HEK293 (cell line): ENCODE results near the gene ANO8.

ENCODE experiments used
- CTCF ChIA-PET: fragments of 350-600 bp; formaldehyde crosslinking; extraction: SDS; loops from one replicate; lab custom pipeline; 2021; ENCODE audit warnings: antibody characterized with exemption; lab: Yijun Ruan, JAX
- POLR2A ChIA-PET: fragments of 300-600 bp; formaldehyde crosslinking; extraction: SDS; loops from one replicate; lab custom pipeline; 2020; ENCODE audit warnings: antibody characterized with exemption, inconsistent platforms; lab: Yijun Ruan, JAX
- H3K27ac ChIP-seq: fragments of 200-500 bp; sonication (Bioruptor generic); 2 replicates; pipeline ENCODE4 v1.5.1; 2014; ENCODE audit warnings: low read depth, low read length, control low read depth, inconsistent platforms; ENCODE audit errors: extremely low read depth
- H3K36me3 ChIP-seq, 2 experiments: fragments of 200-500 bp in 1 of 2; sonication (Bioruptor generic) in 1 of 2; 1 replicate in 1 of 2; 2 replicates in 1 of 2; pipeline ENCODE4 v1.5.1; 2014 to 2017; ENCODE audit warnings: inconsistent platforms in 2 of 2, low read length in 2 of 2; ENCODE audit not compliant: control insufficient read depth in 2 of 2, insufficient read depth in 1 of 2
- H3K4me1 ChIP-seq: fragments of 200-500 bp; sonication (Bioruptor generic); 2 replicates; pipeline ENCODE4 v1.5.1; 2014; ENCODE audit warnings: mild to moderate bottlenecking, low read length, inconsistent platforms; ENCODE audit not compliant: control insufficient read depth, insufficient read depth
- H3K4me3 ChIP-seq: 2 replicates; pipeline ENCODE4 v1.5.1; 2011; ENCODE audit warnings: low read depth, mild to moderate bottlenecking, control low read depth, low read length, moderate library complexity
- H3K9me3 ChIP-seq: fragments of 200-500 bp; sonication (Bioruptor generic); 2 replicates; pipeline ENCODE4 v1.5.1; 2014; ENCODE audit warnings: low read depth, low read length, inconsistent platforms; ENCODE audit not compliant: control insufficient read depth, insufficient read depth
- BCL11B ChIP-seq: fragments of 450-650 bp; formaldehyde crosslinking; IDR thresholded peaks from 2 replicates; pipeline ENCODE4 v1.5.1; 2016; ENCODE audit warnings: low read depth, missing biosample characterization, missing genetic modification characterization
- GLIS1 ChIP-seq: fragments of 450-650 bp; formaldehyde crosslinking; IDR thresholded peaks from 2 replicates; pipeline ENCODE4 v1.5.1; 2016; ENCODE audit warnings: missing biosample characterization, missing genetic modification characterization
- HIC1 ChIP-seq: fragments of 450-650 bp; formaldehyde crosslinking; IDR thresholded peaks from 2 replicates; pipeline ENCODE4 v1.5.1; 2016; ENCODE audit warnings: missing biosample characterization, missing genetic modification characterization
- HOXA7 ChIP-seq: sonication (generic); formaldehyde crosslinking; IDR thresholded peaks from 2 replicates; pipeline ENCODE4 v1.8.1; 2022; ENCODE audit warnings: missing genetic modification reagents, borderline replicate concordance
- INSM2 ChIP-seq: fragments of 450-650 bp; formaldehyde crosslinking; IDR thresholded peaks from 2 replicates; pipeline ENCODE4 v1.5.1; 2016; ENCODE audit warnings: missing biosample characterization, missing genetic modification characterization
- KLF1 ChIP-seq: fragments of 450-650 bp; formaldehyde crosslinking; IDR thresholded peaks from 2 replicates; pipeline ENCODE4 v1.5.1; 2016; ENCODE audit warnings: missing biosample characterization, missing genetic modification characterization
- KLF9 ChIP-seq: fragments of 450-650 bp; formaldehyde crosslinking; IDR thresholded peaks from 2 replicates; pipeline ENCODE4 v1.5.1; 2016; ENCODE audit warnings: missing biosample characterization, missing genetic modification characterization, low read depth
- PATZ1 ChIP-seq: fragments of 450-650 bp; formaldehyde crosslinking; IDR thresholded peaks from 2 replicates; pipeline ENCODE4 v1.5.1; 2016; ENCODE audit warnings: missing biosample characterization, missing genetic modification characterization
- YY1 ChIP-seq: fragments of 450-650 bp; formaldehyde crosslinking; IDR thresholded peaks from 2 replicates; pipeline ENCODE4 v1.5.1; 2018; ENCODE audit warnings: missing biosample characterization, missing genetic modification characterization
- ZBTB10 ChIP-seq: fragments of 450-650 bp; formaldehyde crosslinking; IDR thresholded peaks from 2 replicates; pipeline ENCODE4 v1.5.1; 2016; ENCODE audit warnings: missing biosample characterization, missing genetic modification characterization
- ZFP69B ChIP-seq: fragments of 450-650 bp; formaldehyde crosslinking; IDR thresholded peaks from 2 replicates; pipeline ENCODE4 v1.5.1; 2016; ENCODE audit warnings: missing biosample characterization, missing genetic modification characterization
- ZNF335 ChIP-seq: fragments of 450-650 bp; formaldehyde crosslinking; conservative IDR thresholded peaks from 2 replicates; pipeline ENCODE4 v1.5.1; 2016; ENCODE audit warnings: missing biosample characterization, missing genetic modification characterization
- ZNF518A ChIP-seq: fragments of 450-650 bp; formaldehyde crosslinking; conservative IDR thresholded peaks from 2 replicates; pipeline ENCODE4 v1.5.1; 2016; ENCODE audit warnings: low read depth, missing biosample characterization, missing genetic modification characterization
- ZNF555 ChIP-seq: fragments of 450-650 bp; formaldehyde crosslinking; conservative IDR thresholded peaks from 2 replicates; pipeline ENCODE4 v1.5.1; 2017; ENCODE audit warnings: missing biosample characterization, mild to moderate bottlenecking, missing genetic modification characterization, inconsistent platforms
- ZNF639 ChIP-seq: fragments of 450-650 bp; formaldehyde crosslinking; IDR thresholded peaks from 2 replicates; pipeline ENCODE4 v1.5.1; 2016; ENCODE audit warnings: missing biosample characterization, missing genetic modification characterization
- ZNF692 ChIP-seq: fragments of 450-650 bp; formaldehyde crosslinking; IDR thresholded peaks from 2 replicates; pipeline ENCODE4 v1.5.1; 2016; ENCODE audit warnings: missing biosample characterization, missing genetic modification characterization
- ZNF792 ChIP-seq: fragments of 450-650 bp; formaldehyde crosslinking; IDR thresholded peaks from 2 replicates; pipeline ENCODE4 v1.5.1; 2016; ENCODE audit warnings: missing biosample characterization, missing genetic modification characterization

ANO8 gene

GRCh38 chr19:17309198-17309964, 25.3 kb downstream of the ANO8 start, which contains the start of gene DDA1:
TSS of gene DDA1 (plus strand) at chr19:17309563. CDS start at chr19:17309655, 92 bp downstream.
- Histone ChIP-seq H3K4me1 (no peaks in the 10 kb centered on the region), H3K9me3 (no peaks in the 10 kb centered on the region), H3K27ac (peak within 1 kb of the TSS; percentile 26), H3K36me3 (peaks cover 0 to 29% of the 10 kb centered on the region in 2 experiments; a peak in 1 of 3 replicates), H3K4me3 (peak within 1 kb of the TSS; percentile 98)
- ChIA-PET CTCF (interaction anchor here (0.9 to 1.4 kb wide), 6 partner anchors 17 to 156 kb away, joined by 3 to 7 read pairs (median 4); no protein-coding TSS in a partner anchor), POLR2A (interaction anchor here (0.6 to 2.9 kb wide), 18 partner anchors 8 to 682 kb away, joined by 3 to 64 read pairs (median 5); partner anchors contain the start of genes ANO8, BABAM1, GTPBP3 and OCEL1)
- TF ChIP-seq HIC1 (no peak; the same call in 1 of the 2 replicates), YY1 (tag by site-specific recombination) (peak; percentile 85), ZNF555 (tag by site-specific recombination) (no peak), INSM2 (tag by site-specific recombination) (no peak; the same call in 1 of the 2 replicates), GLIS1 (peak; percentile 36; the same call in 1 of the 2 replicates), ZNF792 (tag by site-specific recombination) (no peak), ZBTB10 (tag by site-specific recombination) (peak; percentile 78), ZNF692 (tag by site-specific recombination) (peak; percentile 64), ZFP69B (tag by site-specific recombination) (0 out of 2 replicates have a peak, but pooled peaks have one; percentile 14), KLF9 (tag by site-specific recombination) (peak; percentile 85), HOXA7 (CRISPR knock-in tag) (no peak), ZNF639 (tag by site-specific recombination) (0 out of 2 replicates have a peak, but pooled peaks have one; percentile 42), PATZ1 (tag by site-specific recombination) (peak; percentile 72), BCL11B (tag by site-specific recombination) (peak; percentile 92), ZNF518A (tag by site-specific recombination) (peak; percentile 74), ZNF335 (tag by site-specific recombination) (peak; percentile 88), KLF1 (tag by site-specific recombination) (peak; percentile 66; the same call in 1 of the 2 replicates)
